HCT116 (cell line): ENCODE measurements around the gene PARVB.

Source experiments
- CTCF ChIP-seq, 3 experiments: fragments of 200-600 bp in 1 of 3; sonication (generic) in 1 of 3; IDR thresholded peaks in 2 of 3; conservative IDR thresholded peaks in 1 of 3; 2 replicates each; pipeline ENCODE4 v1.5.1; 2012 to 2017; ENCODE audit warnings: low read depth in 2 of 3, low read length in 2 of 3, antibody characterized with exemption in 1 of 3, borderline replicate concordance in 1 of 3, control low read depth in 1 of 3, mild to moderate bottlenecking in 1 of 3, mixed read lengths in 1 of 3, mixed run types in 1 of 3, moderate library complexity in 1 of 3; ENCODE audit not compliant: insufficient read depth in 1 of 3
- EZH2 ChIP-seq: fragments of 200-600 bp; sonication (generic); IDR thresholded peaks from 2 replicates; pipeline ENCODE4 v1.6.1; 2017; ENCODE audit warnings: antibody characterized with exemption, mixed run types
- MAX ChIP-seq: IDR thresholded peaks from 2 replicates; pipeline ENCODE4 v1.6.1; 2012
- POLR2A ChIP-seq: IDR thresholded peaks from 2 replicates; pipeline ENCODE4 v1.7.0; 2011; ENCODE audit warnings: borderline replicate concordance; ENCODE audit not compliant: insufficient read depth, insufficient read length; ENCODE audit errors: extremely low read depth
- POLR2AphosphoS5 ChIP-seq: IDR thresholded peaks from 2 replicates; pipeline ENCODE4 v1.6.1; 2011; ENCODE audit warnings: mild to moderate bottlenecking, low read depth, low read length, moderate library complexity
- RAD21 ChIP-seq: IDR thresholded peaks from 2 replicates; pipeline ENCODE4 v1.6.1; 2012; ENCODE audit warnings: low read depth, mild to moderate bottlenecking
- REST ChIP-seq: IDR thresholded peaks from 2 replicates; pipeline ENCODE4 v1.6.1; 2012; ENCODE audit warnings: low read depth
- SP1 ChIP-seq: IDR thresholded peaks from 2 replicates; pipeline ENCODE4 v1.6.1; 2012; ENCODE audit warnings: low read depth
- YY1 ChIP-seq: IDR thresholded peaks from 2 replicates; pipeline ENCODE4 v1.6.1; 2011; ENCODE audit warnings: low read length, low read depth, moderate library complexity, mild to moderate bottlenecking; ENCODE audit not compliant: insufficient replicate concordance; ENCODE audit errors: extremely low read depth
- ZNF274 ChIP-seq: fragments of 200-500 bp; sonication (Bioruptor generic); IDR thresholded peaks from 2 replicates; pipeline ENCODE4 v1.6.1; 2014; ENCODE audit warnings: mild to moderate bottlenecking, low read depth, low read length, inconsistent platforms

GRCh38 chr22:43980996-43981395 lies 43.1 kb upstream of the PARVB start:
- TF ChIP-seq CTCF (IDR thresholded peaks at IDR 0.05 in 2 of 3, conservative IDR thresholded peaks at IDR 0.05 in 1 of 3; ENCODE audit: borderline replicate concordance in 1 of 3, insufficient read depth in 1 of 3, low read depth in 2 of 3, low read length in 2 of 3) = no peak
- TF ChIP-seq REST = no peak
- TF ChIP-seq MAX = no peak
- TF ChIP-seq POLR2A = no peak
- TF ChIP-seq YY1 = no peak
- no peak for TF ChIP-seq RAD21
- TF ChIP-seq EZH2 = no peak
- no peak for TF ChIP-seq POLR2AphosphoS5
- TF ChIP-seq ZNF274 = no peak
- TF ChIP-seq SP1 = no peak
